ENCODE data around the gene LNX2. TPM values are rescaled to one million over a fixed set of nuclear protein-coding genes. Genes with fewer than 3 reads are reported as not detected.

LNX2 gene
- total RNA-seq, 1 donor: 7.0 TPM

DNA sequence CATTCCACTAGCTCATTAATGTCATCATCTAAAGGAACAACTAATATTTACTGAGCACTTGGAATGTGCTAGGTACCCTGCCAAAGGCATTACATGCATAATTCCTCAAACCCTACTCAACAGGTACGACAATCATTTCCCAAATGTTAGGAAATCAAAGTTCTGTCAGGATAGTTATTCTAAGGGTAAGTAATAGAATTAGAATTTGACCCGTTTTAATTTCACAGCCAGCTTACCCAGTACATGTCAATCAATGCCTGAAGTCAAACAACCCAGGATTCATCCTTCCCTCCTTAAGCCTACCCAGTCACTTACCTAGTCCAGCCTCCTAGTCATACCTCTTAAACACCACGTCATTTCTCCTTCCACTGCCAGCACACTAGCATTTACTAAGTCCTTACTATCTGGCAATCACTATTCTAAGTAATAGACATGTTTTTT is 2.4 kb downstream of the LNX2 start:
- DNase-seq (ENCODE audit: low read depth in 2 of 3, low spot score in 2 of 3): no peak

- DNase-seq (ENCODE audit: low read depth in 2 of 3, low spot score in 2 of 3): no peak
These were observed 6.7 kb downstream of the LNX2 start for GRCh38 chr13:27613628-27614027.

- no peak for DNase-seq (ENCODE audit: low read depth in 2 of 3, low spot score in 2 of 3)
These were observed 13.2 kb downstream of the LNX2 start for GRCh38 chr13:27607125-27607524.

- no peak for DNase-seq (ENCODE audit: low read depth in 2 of 3, low spot score in 2 of 3)
These were observed 14.6 kb downstream of the LNX2 start for GRCh38 chr13:27605610-27606200.

- DNase-seq (ENCODE audit: low read depth in 2 of 3, low spot score in 2 of 3): no peak
These were observed 15.2 kb downstream of the LNX2 start for GRCh38 chr13:27605099-27605498.

DNA sequence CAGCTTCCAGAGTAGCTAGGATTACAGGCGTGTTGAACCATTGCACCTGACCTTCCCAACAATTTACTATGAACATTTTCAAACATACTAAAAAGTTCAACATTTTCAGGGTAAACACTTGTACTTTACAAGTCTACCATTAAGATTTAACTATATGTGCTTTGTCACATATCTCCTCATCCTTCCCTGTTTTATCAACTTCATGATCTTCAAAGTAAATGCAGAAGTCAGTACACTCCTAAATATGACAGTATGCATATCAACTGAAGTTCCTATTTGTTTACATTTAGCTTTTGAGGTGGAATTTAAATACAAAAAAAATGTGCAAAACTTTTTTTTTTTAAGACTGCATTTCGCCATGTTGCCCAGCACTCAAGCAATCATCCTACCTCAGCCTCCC is 18.5 kb downstream of the LNX2 start:
- no peak for DNase-seq (ENCODE audit: low read depth in 2 of 3, low spot score in 2 of 3)

DNA sequence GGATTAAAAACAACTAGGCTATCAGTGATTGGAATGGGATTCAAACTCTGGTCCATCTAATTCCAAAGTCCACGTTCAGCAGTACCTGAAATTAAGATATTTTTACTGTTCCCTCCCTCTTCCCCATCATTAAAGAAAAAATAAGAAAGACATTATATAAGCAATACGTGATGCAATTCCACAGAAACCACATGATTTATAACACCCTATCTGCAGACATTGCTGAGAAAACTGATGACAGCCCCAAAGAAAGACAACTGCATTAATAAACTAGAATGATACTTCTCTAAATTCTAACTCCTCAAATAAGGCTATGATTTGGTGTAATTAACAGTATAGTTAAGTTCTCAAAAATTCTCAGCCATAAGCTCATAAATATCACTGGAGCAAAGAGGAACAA is 19.1 kb downstream of the LNX2 start:
- DNase-seq (ENCODE audit: low read depth in 2 of 3, low spot score in 2 of 3): no peak

DNA sequence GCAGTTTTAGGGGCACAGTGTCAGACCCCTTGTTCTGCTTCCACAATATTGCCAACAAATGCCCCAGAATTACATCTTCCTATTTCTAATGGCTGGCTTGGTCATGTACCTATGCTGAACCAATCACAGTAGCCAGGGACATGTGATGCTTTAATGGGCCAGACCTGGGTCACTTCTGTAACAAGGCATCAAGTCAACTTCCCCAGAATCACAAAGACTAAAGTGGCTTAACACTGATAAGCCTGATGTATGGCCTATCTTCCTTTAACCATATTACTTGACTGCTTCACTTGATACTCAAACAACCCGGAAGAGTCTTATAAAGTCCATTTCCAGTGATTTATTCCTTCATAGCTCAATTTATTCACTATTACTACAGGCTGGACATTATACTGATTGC is 19.6 kb downstream of the LNX2 start:
- DNase-seq (ENCODE audit: low read depth in 2 of 3, low spot score in 2 of 3): no peak

- peak in 2 of 3 donors; percentile 24 to 45 for DNase-seq (ENCODE audit: low read depth in 2 of 3, low spot score in 2 of 3)
These were observed 20.3 kb downstream of the LNX2 start for GRCh38 chr13:27599845-27600553.

DNA sequence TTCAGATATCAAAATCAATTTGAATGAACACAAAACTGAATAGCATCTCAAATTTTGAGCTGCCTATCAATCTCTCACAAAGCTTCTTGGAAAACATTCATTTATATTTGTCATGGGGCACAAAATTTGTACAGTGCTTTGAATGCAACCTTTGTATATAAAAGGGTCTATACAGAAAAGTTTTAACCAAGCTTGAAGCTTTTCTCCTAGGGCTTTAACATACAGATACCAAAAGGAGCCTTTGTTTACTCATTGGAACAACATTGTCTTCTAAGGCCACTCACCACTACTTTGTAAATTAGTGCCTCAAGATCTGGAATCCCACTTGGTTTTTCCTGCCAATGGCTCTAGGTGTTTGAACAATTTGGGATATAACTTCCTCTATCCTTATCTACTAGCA is 21.2 kb downstream of the LNX2 start:
- DNase-seq (ENCODE audit: low read depth in 2 of 3, low spot score in 2 of 3): no peak

DNA sequence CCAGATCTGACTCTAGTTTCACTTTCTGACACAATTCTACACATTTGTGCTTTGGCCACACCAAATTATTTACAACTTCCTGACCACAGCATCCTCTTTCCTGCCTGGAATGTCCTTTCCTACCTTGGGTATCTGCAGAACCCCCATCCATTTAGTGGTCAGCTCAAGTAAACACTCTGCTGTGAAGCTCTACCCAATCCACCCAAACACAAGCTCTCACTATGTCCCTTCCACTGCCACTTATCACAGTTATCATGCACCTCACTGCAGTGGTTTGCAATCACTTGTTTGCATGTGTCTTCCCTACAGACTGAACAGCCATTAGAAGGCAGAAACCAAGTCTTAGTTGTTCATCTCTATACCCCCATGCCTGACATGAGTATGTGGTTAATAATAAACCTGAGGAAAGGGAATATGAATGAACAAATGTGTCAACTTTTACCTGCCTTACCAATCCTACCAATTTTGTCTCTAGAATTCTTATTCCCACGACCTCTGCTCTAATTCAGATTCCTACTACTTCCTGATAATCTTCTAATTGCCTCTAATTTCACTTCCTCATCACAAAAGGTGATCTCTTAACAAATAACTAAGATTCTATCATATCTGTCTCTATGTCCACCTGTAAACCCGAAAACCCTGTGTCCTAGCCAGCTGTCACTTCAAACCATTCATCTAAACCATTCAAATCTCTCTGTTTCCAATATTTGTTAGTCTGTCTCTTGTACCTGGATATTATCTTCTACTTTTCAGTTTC is 25.1 kb downstream of the LNX2 start:
- DNase-seq (ENCODE audit: low read depth in 2 of 3, low spot score in 2 of 3): peak in 1 of 3 donors; percentile 27

- no peak for DNase-seq (ENCODE audit: low read depth in 2 of 3, low spot score in 2 of 3)
These were observed 27.1 kb downstream of the LNX2 start for GRCh38 chr13:27593267-27593666.

DNA sequence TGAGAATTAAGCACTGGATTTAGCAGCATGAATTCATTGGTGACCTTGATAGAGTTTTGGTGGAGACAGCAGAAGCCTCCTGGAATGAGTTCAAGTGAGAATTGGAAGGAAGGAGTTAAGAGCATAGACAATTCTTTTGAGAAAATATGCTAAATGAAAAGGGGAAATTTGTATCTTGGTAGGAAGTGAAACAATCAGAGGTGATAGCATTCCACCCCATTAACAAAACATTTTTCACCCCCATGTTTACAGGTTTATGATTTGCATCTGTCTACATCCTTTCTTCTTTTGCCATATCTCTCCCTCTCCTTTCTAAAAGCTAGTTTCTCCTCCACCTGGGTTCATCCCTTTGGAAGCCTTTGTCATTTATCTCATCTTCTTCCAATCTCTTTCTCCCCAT is 27.5 kb downstream of the LNX2 start:
- DNase-seq (ENCODE audit: low read depth in 2 of 3, low spot score in 2 of 3): no peak

GRCh38 chr13:27588405-27588804 is 31.9 kb downstream of the LNX2 start:
- DNase-seq (ENCODE audit: low read depth in 2 of 3, low spot score in 2 of 3): no peak

- no peak for DNase-seq (ENCODE audit: low read depth in 2 of 3, low spot score in 2 of 3)
These were observed 33.1 kb downstream of the LNX2 start for GRCh38 chr13:27587095-27587746.

DNA sequence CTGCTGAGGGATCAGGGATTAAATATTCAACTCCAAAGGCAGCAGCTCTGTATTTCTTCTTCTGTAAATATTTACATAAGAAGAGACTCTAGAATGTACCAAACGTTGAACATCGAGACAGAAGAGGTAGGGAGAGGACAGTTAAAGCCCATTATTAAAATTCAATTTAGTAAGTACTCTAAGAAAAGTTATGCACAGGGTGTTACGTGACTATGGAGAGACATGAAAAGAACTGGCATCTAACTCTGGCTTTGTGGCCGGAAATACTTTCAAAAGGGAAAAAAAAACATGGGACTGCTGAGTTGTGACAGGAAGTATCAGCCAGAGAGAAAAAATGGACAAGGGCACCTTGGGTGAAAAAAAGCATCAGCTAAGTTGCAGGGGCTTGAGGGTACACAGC is 36.7 kb downstream of the LNX2 start:
- DNase-seq (ENCODE audit: low read depth in 2 of 3, low spot score in 2 of 3): no peak

DNA sequence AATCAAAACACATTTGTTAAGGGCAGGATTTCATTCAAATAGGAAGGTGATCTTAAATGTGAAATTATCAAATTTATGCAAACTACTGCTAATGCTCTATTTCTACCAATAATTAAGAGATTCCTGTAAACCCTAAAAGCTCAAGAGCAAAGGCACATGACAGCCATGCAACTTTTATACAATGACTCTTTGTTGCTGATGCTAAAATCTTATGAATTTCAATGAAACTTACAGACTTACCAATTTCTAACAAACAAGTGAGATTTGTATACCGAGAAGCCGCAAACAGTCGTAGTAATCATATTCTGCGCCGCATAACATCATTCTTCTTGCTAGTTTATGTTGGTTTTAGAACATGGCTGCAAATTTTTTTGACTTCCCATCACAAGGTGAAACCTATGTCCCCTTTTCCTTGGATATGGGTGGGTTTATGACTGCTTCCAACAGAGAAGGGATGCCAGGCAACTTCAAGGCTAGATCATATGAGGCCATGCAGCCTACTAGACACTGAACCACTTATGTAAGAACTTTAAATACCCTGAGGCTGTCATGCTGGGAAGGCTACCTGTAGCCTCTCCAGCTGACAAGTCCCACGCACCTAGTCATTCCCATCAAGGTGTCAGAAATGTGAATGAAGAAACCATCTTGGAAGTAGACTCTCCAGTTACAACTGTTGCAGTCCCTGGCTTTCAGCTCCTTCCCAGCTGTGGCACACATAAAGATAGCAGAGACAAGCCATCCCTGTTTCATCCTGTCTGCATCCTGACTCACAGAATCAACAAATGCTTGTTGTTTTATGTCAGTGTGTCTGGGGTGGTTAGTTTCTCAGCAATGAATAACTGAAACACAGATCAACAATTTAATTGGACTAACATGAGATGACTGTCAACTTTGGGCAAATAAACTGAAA is 42.0 kb downstream of the LNX2 start:
- DNase-seq (ENCODE audit: low read depth in 2 of 3, low spot score in 2 of 3): no peak

- no peak for DNase-seq (ENCODE audit: low read depth in 2 of 3, low spot score in 2 of 3)
These were observed 45.7 kb downstream of the LNX2 start for GRCh38 chr13:27574661-27575060.

GRCh38 chr13:27573265-27573664 is 47.1 kb downstream of the LNX2 start:
- no peak for DNase-seq (ENCODE audit: low read depth in 2 of 3, low spot score in 2 of 3)

DNA sequence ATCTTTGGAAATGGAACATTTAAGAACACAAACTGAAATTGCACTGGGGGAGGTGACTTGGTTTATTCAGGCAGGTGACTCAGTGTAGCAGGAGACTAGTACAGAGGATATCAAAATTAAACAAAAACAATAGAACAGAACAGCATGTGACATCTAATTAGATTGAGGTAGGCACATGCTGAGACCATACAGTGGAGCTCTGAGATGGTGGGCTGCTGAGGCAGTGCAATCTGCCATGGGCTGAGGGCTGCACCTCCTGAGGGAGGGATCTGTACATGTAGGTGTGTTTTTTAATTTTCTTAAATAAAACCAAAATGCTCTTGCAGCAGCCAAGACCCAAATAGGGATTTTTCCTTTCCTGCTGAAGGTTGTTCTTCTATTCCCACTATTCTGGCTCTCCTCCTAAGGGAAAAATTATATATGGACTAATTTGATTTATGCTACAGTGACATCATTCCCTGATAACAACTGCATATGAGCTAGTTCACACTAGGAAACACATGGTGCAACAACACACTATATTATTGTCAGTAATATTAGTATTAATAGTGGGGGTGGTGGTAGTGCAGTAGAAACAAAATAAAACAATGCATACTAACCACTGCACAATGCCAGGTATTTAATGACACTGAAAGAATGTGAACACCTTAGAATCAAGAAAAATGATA is 48.0 kb downstream of the LNX2 start:
- DNase-seq (ENCODE audit: low read depth in 2 of 3, low spot score in 2 of 3): no peak
